NCI-H510A (cell line): ENCODE data around the gene ATG16L1.
"Not testable (repeated sequence)": the region's sequence is repeated elsewhere in the genome, so short reads cannot be mapped to it uniquely, and the experiment has no call there.

Experiments used
- DNase-seq: peaks from one replicate; lab custom pipeline; 2025; lab: John Stamatoyannopoulos, UW

ATG16L1 gene

DNA sequence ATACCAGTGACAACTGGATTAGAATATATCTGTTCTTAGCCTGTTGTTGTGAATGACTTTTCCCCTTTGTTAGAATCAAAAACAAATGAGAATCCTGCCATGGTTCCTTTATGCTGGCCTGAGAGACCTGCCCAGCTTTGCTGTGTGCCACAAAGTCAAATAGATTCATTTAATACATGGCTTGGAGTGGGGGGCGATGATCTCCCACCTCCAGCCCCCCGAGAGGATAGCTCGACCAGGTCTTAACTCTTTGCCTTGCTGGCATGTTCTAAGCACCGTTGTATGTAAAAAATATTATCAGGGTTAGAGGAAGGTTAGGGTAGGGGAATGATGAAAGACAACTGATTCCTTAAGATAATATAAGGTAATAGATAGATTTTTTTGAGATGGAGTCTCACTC lies 80.7 kb downstream of the ATG16L1 start:
- DNase-seq = no peak

DNA sequence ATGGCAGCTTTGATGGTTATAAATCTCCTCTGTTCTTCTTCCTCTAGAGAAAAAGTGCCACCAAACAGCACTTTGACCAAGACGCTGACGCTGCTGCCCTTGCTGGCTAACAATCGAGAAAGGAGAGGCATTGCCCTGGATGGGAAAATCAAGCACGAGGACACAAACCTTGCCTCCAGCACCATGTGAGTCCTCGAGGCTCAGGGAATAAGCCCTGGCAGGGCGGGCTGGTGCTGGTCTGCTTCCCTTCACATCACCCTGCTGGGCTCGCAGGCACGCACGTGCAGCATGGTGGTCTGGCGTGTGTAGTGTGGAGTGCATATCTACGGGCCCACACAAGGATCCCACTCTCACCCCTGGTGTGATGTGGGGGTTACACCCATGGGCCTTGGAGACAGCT lies 83.4 kb downstream of the ATG16L1 start:
- no peak for DNase-seq

DNA sequence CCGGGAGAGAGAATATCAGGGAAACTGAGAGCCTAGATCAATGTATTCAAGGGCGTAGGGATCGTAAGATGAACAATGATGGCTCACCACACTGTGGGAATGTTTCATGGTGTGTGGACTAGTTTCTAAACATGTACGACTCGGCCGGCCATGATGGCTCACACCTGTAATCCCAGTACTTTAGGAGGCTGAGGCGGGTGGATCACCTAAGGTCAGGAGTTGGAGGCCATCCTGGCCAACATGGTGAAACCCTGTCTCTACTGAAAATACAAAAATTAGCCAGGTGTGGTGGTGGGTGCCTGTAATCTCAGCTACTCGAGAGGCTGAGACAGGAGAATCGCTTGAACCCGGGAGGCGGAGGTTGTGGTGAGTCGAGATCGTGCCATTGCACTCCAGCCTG lies 84.6 kb downstream of the ATG16L1 start:
- not testable (repeated sequence) for DNase-seq

DNA sequence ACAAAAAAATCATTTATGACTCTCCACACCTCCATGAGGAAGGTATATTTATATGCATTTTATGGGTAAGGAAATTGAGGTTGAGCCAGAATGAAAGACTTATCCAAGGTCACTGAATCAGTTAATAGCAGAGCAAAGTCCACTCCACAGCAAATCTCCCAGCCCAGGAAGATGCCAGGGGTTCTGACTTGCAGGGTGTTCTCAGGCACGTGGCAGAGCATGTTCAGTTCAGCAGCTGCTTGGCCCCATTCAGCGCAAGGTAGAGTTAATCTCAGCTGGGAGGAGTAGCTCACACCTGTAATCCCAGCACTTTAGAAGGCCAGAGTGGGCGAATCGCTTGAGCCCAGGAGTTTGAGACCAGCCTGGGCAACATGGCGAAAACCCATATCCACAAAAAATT lies 85.1 kb downstream of the ATG16L1 start:
- DNase-seq = no peak

DNA sequence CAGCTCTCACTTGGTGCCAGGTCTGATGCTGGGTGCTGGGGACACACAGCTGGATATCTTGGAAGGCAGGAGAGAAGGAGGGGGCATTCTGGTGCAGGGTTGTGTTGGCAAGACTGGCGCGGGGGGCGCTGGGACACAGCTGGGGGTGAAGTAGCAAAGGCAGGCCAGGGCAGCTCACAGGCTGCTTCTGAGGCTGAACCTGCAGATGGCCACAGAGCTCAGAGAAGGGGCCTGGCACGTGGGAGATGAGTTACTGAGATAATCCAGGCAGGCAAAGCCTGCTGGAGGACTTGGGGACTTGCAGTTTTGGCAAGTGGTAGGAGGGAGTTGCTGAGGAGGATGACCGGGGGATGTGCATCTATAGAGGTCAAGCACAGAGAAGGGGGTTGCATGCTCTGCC lies 86.6 kb downstream of the ATG16L1 start:
- no peak for DNase-seq

DNA sequence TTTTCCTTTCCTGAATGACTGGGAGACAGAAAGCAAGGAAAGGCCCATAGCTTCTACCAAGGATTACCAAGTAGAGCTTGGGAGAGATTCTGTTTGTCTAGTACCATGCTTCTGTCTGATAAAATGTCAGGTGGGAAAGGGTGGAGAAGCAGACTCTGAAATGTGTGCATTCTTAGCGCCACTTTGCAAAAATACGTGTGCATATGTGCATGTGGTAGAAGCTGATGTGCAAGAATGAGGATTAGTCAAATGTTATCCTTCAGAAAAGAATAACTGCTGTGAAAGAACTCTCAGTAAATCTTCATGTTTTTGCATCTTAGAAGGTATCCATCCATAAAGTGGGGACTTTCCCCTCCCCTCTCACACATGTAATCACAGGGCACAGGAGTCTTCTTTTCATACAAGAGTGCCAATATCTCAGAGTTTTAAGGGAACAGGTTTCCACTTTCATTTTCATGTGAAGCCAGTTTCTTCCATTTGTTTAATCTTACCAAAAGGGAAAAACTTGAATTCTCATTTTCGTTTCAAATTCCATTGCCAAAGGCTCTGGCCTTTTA lies 87.4 kb downstream of the ATG16L1 start:
- DNase-seq = no peak

DNA sequence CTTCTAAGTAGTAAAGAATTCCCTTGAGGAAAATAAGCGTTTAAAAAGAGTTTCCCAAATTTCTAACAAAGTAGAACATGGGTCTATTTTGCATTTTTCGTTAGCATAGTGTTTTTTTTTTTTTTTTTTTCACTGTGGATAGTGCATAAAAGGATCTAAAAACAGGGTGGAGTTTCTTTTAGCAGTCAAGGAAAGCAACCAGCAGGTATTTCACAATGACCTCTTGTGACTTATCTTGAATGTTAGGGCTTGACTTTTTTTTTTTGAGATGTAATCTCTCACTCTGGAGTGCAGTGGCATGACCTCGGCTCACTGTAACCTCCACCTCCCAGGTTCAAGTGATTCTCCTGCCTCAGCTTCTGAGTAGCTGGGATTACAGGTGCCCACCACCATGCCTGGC lies 88.0 kb downstream of the ATG16L1 start:
- DNase-seq = no peak

DNA sequence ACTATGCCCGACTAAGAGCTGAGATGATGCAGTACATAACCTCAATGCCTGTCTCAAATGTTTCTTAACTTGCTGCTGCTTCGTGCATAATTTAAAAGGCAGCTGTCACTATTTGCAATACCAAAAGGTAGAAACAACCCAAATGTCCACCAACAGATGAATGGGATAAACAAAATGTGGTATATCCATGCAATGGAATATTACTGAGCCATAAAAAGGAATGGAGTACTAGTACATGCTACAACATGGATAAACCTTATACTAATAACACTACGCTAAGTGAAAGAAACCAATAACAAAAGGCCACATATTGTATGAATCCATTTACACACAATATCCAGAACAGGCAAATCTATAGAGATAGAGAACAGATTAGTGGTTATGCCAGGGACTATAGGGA lies 89.8 kb downstream of the ATG16L1 start:
- no peak for DNase-seq

DNA sequence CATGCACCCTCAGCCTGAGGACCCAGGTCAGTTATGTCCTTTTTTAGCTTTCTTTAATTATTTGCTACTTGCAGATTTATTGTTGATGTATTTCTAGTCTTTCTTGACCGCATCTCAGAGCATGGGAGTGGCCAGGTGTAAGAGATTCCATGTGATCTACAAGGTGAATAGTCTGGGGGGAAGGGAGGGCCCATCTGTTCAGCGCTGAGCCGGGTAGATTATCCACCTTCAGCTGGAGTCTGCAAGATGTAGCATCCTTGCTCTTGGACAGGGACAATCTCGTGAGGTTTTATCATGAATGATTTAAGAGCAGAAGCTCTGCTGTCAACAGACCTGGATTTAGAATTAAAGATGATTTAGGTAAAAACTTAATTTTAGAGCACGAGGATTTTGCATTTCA lies 90.8 kb downstream of the ATG16L1 start:
- no peak for DNase-seq

DNA sequence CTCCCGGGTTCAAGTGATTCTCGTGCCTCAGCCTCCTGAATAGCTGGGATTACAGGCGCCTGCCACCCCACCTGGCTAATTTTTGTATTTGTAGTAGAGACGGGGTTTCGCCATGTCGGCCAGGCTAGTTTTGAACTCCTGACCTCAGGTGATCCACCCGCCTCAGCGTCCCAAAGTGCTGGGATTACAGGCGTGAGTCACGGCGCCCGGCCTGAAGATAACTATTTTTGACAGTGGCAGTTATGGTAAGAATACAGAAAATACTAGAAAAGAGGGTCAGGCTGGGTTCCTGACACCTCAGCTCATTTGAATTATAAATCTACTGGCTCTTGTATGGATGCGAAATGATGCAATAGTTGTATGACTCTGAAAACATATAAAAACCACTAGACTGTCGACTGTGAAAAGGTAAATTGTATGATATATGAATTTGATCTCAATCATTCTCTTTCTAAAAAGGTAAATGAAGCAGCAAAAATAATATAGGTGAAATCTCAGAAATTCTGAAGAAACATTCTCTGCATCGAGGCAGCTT lies 91.8 kb downstream of the ATG16L1 start:
- no peak for DNase-seq
